RWPE2 (cell line): ENCODE measurements around the gene BTD.

Source experiments
- ATAC-seq: fragments of 200-7000 bp; cut with Tn5 transposase; 3 replicates; pipeline ENCODE4 v1.9.1; 2021; ENCODE audit warnings: low read depth
- DNase-seq: peaks from one replicate; pipeline ENCODE4 v3.0.0-alpha.2; 2020; ENCODE audit warnings: low spot score
- H3K27ac ChIP-seq: fragments of 450-650 bp; 2 replicates; pipeline ENCODE4 v1.5.1; 2017; ENCODE audit warnings: mild to moderate bottlenecking; ENCODE audit not compliant: poor library complexity, severe bottlenecking
- H3K27me3 ChIP-seq: fragments of 250-450 bp; sonication (Bioruptor Pico); 2 replicates; pipeline ENCODE4 v1.5.1; 2021; ENCODE audit warnings: mild to moderate bottlenecking, moderate library complexity; ENCODE audit not compliant: insufficient read depth, poor library complexity, severe bottlenecking
- H3K36me3 ChIP-seq: fragments of 250-450 bp; sonication (Bioruptor Pico); 2 replicates; pipeline ENCODE4 v1.5.1; 2020; ENCODE audit warnings: low read depth, mild to moderate bottlenecking, moderate library complexity
- H3K4me1 ChIP-seq: fragments of 250-450 bp; sonication (Bioruptor Pico); 2 replicates; pipeline ENCODE4 v1.5.1; 2021; ENCODE audit warnings: mild to moderate bottlenecking, moderate library complexity; ENCODE audit not compliant: insufficient read depth, poor library complexity, severe bottlenecking
- H3K4me3 ChIP-seq: fragments of 250-450 bp; sonication (Bioruptor Pico); 2 replicates; pipeline ENCODE4 v1.5.1; 2021; ENCODE audit warnings: mild to moderate bottlenecking, moderate library complexity; ENCODE audit not compliant: severe bottlenecking
- H3K9me3 ChIP-seq: fragments of 250-450 bp; sonication (Bioruptor Pico); 2 replicates; pipeline ENCODE4 v1.5.1; 2021; ENCODE audit warnings: mild to moderate bottlenecking, moderate library complexity; ENCODE audit not compliant: severe bottlenecking
- TF ChIP-seq, protein P1 (sequence below): fragments of 450-650 bp; IDR thresholded peaks from one replicate; pipeline ENCODE4 v1.5.1; 2017; ENCODE audit warnings: mild to moderate bottlenecking, moderate library complexity; ENCODE audit not compliant: poor library complexity, severe bottlenecking

BTD gene, protein sequence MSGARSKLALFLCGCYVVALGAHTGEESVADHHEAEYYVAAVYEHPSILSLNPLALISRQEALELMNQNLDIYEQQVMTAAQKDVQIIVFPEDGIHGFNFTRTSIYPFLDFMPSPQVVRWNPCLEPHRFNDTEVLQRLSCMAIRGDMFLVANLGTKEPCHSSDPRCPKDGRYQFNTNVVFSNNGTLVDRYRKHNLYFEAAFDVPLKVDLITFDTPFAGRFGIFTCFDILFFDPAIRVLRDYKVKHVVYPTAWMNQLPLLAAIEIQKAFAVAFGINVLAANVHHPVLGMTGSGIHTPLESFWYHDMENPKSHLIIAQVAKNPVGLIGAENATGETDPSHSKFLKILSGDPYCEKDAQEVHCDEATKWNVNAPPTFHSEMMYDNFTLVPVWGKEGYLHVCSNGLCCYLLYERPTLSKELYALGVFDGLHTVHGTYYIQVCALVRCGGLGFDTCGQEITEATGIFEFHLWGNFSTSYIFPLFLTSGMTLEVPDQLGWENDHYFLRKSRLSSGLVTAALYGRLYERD

DNA sequence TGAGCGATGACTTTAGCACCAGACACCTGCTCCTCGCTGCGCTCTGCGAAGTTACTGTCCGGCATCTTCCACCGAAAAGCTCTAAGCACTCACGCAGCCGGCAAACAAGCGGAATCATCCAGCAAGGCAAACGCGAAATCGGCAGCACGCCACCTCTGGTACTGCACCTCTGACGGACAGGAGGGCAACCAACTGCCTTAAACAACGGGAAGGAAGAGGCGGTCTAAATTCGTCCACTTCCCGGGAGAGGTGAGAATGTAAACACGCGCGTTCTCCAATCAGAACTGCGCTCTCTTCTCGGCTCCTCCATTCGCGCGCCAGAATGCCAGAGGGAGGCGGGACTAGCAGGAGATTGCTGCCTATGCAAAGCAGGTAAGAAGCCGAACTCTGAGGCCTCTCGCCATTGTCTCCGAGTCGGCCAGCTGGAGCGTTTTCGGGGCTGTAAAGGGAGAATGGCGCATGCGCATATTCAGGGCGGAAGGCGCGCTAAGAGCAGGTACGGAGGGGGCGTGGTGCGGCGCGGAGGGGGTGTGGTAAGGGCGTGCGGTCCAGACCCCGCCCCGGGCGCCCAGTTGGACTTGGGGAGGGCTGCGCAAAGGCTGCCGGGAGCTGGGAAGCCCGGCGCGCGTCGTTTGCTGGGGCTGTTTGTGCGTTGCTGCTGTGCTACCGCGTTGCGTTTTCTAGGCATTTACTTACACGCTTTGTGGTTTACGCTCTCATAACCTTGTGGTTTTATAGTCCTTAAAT, at the start of gene BTD, which contains the start of gene HACL1:
BTD (plus strand) TSS at position 347 of the 747 bp plus-strand sequence. CDS start 33,695 bp downstream, outside the sequence.
HACL1 (minus strand) TSS at position 171 of the 747 bp plus-strand sequence; CDS start at position 65, 106 bp downstream.
- ATAC-seq (peak; percentile 96), DNase-seq (peak; percentile 99)
- peaks cover 31% of the 10 kb centered on the region for H3K36me3 ChIP-seq
- TF ChIP-seq, protein P1, sequence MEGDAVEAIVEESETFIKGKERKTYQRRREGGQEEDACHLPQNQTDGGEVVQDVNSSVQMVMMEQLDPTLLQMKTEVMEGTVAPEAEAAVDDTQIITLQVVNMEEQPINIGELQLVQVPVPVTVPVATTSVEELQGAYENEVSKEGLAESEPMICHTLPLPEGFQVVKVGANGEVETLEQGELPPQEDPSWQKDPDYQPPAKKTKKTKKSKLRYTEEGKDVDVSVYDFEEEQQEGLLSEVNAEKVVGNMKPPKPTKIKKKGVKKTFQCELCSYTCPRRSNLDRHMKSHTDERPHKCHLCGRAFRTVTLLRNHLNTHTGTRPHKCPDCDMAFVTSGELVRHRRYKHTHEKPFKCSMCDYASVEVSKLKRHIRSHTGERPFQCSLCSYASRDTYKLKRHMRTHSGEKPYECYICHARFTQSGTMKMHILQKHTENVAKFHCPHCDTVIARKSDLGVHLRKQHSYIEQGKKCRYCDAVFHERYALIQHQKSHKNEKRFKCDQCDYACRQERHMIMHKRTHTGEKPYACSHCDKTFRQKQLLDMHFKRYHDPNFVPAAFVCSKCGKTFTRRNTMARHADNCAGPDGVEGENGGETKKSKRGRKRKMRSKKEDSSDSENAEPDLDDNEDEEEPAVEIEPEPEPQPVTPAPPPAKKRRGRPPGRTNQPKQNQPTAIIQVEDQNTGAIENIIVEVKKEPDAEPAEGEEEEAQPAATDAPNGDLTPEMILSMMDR, result peak; percentile 30
- H3K4me1 ChIP-seq, result peaks cover 4% of the 10 kb centered on the region
- peak within 1 kb of the TSS; percentile 63 for H3K27ac ChIP-seq
- H3K4me3 ChIP-seq, result peak within 1 kb of the TSS; percentile 72
- H3K27me3 ChIP-seq, result no peaks in the 10 kb centered on the region
- no peaks in the 10 kb centered on the region for H3K9me3 ChIP-seq

DNA sequence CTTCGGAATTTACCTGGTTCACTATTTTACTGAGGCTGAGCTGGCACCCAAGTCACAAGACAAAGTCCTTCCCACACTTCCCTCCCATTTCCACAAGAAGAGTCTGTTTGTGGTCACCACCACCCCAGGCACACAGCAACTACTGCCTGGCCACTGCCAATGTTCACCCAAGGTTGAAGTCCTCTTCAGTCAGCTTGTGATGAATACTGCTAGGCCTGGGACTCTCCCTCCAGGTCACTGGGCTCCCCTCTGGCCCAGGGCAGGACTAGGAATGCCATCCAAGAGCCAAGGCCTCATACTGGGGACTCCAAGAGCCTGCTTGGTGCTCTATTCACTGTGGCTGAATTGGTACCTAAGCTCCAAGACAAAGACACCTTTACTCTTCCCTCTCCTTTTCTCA, 49.6 kb upstream of the BTD start:
- no peaks in the 10 kb centered on the region for H3K27me3 ChIP-seq
- no peaks in the 10 kb centered on the region for H3K4me1 ChIP-seq
- no peaks in the 10 kb centered on the region for H3K36me3 ChIP-seq
- H3K27ac ChIP-seq, result no peak overlapping the region
- no peaks in the 10 kb centered on the region for H3K9me3 ChIP-seq
- no peak for ATAC-seq
- TF ChIP-seq, protein P1, result no peak
- no peak for DNase-seq
- H3K4me3 ChIP-seq, result no peak overlapping the region

DNA sequence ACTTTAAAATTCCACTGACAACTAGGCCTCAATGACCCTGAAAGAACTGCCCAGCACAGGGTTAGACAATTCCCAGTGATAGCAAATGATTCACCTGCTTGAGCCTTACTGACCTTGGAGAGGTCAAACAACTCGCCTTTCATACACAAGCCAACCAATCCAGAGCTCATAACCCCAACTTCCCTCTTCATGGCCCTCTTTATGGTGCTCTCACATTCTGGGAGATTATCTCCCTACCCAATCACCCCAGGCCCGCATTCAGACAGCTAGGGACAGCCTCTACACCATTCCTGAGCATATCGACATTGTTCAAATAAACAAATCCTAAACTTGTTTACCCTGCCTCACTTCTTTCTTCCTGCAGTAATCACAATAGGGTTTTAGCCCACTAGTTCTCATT, 47.8 kb upstream of the BTD start:
- DNase-seq, result no peak
- no peak for ATAC-seq
- Histone ChIP-seq H3K9me3 (no peaks in the 10 kb centered on the region), H3K4me3 (no peak overlapping the region), H3K4me1 (peaks cover 3% of the 10 kb centered on the region), H3K36me3 (no peaks in the 10 kb centered on the region), H3K27ac (no peak overlapping the region), H3K27me3 (no peaks in the 10 kb centered on the region)
- TF ChIP-seq, protein P1, result no peak

DNA sequence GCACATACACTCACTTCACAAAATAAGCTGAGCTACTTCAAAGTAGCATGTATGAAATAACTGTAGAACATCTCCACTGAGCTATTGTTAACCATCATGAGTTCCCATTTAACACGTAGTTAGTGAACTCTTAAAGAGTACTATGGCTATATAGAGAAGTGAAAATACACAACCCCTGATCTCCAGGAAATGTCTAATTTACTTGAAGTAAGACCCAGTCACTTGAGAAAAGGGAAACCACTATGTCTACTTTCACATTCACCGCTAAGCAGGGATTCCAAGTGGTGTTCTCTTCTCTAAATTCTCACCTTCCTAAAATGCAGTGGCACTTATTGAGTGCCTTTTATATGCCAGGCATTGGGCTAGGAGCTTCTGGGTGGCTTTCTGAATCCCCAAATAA, 45.0 kb upstream of the BTD start:
- H3K4me1 ChIP-seq, result peaks cover 3% of the 10 kb centered on the region
- H3K27me3 ChIP-seq, result no peaks in the 10 kb centered on the region
- TF ChIP-seq, protein P1, result no peak
- H3K4me3 ChIP-seq, result no peak overlapping the region
- no peak overlapping the region for H3K27ac ChIP-seq
- ATAC-seq (no peak), DNase-seq (no peak)
- no peaks in the 10 kb centered on the region for H3K9me3 ChIP-seq
- peaks cover 8% of the 10 kb centered on the region; the same call in 1 of the 2 replicates for H3K36me3 ChIP-seq
